NCI-H1930 (cell line): ENCODE results near the gene THBS1.
A peak's percentile ranks its signal among the peaks of the same experiment; 100 is the strongest.

Experiments
- DNase-seq, 2 experiments: peaks; one replicate each; lab custom pipeline; 2025; lab: John Stamatoyannopoulos, UW

THBS1 gene

DNA sequence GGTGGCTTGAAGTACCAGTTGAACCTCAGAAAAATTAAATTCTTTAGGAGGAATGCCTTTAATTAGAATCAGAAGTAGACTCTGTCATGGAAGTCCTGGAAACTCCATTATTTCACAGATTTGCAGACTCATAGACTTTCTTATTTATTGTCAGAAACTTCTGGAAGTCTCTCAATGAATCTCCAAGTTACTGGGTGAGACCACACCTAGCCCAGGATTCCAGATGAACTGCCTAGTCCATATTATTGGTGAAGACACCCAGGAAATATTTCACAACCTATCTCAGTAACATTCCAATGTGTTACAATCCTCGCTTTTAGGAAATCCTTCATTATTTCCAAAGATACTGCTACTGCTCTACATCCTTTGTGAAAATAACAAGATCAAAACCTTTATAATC, 6.5 kb upstream of the THBS1 start:
- no peak for DNase-seq

DNA sequence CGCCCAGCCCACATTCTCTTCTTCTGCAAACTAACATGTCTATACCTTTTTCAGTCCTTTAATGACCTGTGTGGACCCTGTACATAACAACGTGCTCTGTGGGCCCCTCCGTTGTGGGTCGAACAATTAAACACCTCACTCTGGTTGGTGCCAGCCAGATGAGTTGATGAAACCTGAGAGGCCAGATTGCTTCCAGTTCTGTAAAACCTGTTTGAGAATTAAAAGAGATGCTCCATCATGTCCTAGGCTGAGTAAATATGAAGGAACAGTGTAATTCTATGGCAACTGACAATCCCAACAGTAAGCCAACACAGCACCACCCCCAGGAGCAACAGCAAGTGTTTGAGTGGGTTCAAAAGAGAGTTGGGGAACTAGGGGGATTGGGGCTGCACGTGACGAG, 5.7 kb upstream of the THBS1 start:
- DNase-seq = no peak

DNA sequence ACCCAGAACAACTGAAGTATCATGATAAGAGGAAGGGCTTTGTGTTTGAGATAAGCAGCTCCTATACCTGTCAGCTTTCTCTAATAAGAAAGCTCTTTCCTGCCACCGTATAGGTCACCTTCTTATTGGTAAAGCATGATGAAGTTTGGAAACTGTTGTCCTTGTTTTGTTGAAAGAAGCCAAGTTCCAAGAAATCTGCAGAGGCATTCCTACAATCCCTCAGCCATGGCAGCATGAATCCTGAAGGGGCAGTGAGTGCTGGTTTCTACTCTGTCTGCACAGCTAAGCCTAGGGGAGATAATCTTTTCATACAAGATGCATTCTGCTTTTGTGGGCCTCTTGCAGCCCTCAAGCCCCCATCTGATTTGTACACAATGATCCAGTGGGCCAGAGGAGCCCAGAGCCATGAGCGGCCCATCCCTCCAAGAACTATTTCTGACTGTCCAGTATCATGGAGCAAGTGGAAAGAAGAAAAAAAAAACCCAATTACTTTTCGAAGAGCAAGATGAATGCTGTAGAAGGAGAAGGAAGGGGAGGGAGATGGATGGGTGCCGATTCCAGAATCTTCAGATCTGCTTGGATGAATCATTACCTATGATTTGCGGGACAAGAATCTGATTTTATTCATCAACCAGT, 1.9 kb upstream of the THBS1 start:
- DNase-seq = no peak

DNA sequence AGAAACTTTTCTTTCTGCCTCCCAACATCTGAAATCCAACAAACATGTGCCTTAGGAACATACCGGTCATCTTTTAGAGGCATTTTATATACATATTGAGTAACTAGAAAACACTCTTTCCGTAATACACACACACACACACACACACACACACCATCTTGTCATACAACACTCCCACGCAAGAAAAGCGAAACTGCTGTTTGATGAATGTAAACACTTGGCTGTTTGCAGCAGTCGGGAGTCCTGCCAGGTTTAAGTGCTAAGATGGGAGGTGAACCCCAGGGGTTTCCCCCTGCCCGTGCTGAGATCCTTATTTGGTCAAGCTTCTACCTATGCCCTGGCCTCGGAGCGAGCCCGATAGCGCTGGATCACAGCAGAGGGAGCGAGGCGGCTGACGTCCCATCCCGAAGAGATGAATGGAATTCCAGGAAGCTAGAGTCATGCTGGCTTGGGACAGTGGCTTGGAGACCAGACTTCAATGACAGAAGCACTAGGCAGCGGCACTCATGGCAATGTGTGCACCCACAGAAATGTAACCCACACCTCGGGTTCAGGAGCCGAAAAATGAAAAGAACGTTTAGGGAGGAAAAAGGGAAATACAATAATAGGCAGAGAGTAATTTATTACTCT, 1.3 kb upstream of the THBS1 start:
- no peak for DNase-seq

DNA sequence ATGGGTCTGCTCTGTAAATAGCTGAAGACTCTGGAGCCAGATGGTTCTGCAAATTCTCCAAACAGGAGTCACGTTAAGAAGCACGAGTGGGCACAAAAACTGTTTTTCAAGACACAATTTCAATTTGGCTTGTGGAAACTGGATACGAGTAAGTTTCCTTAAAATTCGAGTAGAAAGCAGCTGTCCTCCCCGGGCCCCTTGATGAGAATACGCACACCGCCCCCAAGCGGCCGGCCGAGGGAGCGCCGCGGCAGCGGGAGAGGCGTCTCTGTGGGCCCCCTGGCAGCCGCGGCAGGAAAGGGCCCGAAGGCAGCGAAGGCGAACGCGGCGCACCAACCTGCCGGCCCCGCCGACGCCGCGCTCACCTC, 778 bp upstream of the THBS1 start:
- peak; percentile 26 to 65 for DNase-seq

DNA sequence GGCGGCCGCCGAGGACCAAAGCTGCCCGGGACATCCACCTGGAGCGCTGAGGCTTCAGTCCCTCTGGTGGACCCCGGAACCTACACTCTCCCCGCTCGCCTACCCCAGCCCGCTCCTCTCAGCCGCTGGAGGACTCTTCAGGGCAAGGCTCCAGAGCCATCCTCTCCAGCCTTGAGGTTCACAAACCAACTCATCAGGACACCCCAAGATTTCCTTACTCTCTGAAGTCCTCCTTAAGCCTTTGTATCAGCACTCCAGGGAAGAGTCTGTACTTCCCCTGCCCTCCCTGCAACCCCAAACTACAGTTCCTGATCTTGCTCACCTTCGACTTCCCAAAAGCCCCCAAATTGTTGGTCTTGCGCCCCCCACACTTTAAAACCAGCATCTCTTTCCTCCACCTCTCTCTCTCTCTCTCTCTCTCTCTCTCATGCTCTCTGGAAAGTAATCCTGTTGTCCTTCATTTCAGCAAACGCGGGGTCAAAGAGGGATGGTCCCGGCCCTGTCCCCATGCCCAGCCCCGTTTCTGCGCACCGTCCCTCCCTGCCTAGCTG, 438 bp downstream of the THBS1 start:
- DNase-seq = no peak

DNA sequence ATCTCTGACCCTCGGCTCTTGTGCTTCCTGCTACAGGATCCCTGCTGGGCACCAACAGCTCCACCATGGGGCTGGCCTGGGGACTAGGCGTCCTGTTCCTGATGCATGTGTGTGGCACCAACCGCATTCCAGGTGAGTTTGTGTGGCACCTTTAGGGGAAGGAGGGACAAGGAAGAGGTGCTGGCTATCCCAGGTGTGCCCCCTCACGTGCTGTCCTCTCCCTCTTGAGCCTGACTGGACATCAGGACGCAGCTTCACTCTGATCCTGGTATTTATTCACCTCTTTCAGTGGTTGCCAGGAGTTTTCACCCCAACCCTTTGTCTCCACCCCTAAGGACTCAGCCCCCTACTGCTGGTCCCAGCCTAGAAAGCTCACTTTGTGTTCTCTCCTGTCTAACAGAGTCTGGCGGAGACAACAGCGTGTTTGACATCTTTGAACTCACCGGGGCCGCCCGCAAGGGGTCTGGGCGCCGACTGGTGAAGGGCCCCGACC, 960 bp downstream of the THBS1 start:
- no peak for DNase-seq

DNA sequence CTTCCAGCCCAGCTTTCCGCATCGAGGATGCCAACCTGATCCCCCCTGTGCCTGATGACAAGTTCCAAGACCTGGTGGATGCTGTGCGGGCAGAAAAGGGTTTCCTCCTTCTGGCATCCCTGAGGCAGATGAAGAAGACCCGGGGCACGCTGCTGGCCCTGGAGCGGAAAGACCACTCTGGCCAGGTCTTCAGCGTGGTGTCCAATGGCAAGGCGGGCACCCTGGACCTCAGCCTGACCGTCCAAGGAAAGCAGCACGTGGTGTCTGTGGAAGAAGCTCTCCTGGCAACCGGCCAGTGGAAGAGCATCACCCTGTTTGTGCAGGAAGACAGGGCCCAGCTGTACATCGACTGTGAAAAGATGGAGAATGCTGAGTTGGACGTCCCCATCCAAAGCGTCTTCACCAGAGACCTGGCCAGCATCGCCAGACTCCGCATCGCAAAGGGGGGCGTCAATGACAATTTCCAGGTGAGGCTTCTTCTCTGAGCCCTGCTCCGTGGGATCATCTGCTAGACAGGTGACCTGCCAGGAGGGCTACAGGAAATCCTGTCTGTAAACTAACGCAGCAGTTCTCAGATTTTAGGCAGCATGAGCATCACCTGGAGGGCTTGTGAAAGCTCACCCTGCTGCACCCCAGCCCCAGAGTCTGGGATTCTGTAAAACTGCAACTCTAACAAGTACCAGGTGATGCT, 1.6 kb downstream of the THBS1 start:
- no peak for DNase-seq

DNA sequence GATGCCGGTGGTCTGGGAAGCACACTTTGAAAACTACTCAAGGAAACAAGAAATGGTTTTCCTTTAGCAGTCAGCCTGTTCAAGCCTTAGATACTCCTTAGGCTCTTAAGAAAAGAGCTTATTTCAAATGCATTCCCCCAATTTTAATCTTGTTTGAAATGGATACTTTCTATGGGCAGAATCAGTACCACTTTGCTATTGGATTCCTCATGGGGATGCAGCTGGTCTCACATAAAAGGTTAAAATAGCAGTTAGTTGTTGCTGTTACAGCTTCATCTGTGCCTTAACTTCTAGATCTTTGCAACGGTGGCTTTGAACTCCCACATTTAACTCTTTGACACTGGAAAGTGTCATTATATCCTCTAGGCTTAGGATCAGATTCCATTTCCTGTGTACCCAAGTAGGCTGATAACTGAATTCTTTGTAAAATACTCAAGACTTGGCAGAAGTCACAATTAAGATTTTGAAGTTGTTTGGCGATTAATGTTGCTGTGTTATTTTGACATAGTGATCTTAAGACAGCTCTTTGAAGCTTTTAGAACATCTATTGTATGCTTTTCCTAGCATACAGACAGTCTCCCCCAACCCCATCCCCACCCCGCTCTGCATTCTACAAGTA, 2.2 kb downstream of the THBS1 start:
- no peak for DNase-seq

DNA sequence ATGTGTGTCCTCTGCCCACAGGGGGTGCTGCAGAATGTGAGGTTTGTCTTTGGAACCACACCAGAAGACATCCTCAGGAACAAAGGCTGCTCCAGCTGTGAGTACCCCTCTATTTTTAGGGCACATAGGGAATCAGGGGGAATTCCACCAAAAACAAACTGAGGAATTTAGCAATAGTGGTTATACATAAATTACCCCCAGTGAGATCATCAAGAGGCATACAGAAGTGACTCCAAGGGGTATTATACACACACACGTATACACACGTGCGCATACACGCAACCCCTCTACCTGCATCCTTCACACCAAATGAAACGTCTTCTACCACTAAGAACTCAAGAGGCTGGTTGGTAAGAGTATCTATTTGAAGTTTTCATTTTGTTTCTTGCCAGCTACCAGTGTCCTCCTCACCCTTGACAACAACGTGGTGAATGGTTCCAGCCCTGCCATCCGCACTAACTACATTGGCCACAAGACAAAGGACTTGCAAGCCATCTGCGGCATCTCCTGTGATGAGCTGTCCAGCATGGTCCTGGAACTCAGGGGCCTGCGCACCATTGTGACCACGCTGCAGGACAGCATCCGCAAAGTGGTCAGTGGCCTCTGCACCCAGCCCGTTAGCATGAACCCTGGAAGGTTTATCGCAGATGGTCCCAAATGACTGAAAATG, 2.9 kb downstream of the THBS1 start:
- DNase-seq = no peak

DNA sequence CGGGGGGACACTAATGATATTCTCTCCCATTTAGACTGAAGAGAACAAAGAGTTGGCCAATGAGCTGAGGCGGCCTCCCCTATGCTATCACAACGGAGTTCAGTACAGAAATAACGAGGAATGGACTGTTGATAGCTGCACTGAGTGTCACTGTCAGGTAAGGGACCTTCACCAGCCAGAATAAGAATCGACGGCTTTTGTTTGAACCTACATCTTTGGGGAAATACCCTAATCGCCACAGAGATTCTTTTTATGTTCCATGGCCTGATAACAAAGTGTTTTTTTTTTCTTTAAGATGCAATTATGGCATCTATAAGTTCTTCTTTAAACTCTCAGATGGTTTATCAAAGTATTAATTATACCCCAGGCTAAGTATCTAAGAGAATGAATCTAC, 3.4 kb downstream of the THBS1 start:
- DNase-seq = no peak

DNA sequence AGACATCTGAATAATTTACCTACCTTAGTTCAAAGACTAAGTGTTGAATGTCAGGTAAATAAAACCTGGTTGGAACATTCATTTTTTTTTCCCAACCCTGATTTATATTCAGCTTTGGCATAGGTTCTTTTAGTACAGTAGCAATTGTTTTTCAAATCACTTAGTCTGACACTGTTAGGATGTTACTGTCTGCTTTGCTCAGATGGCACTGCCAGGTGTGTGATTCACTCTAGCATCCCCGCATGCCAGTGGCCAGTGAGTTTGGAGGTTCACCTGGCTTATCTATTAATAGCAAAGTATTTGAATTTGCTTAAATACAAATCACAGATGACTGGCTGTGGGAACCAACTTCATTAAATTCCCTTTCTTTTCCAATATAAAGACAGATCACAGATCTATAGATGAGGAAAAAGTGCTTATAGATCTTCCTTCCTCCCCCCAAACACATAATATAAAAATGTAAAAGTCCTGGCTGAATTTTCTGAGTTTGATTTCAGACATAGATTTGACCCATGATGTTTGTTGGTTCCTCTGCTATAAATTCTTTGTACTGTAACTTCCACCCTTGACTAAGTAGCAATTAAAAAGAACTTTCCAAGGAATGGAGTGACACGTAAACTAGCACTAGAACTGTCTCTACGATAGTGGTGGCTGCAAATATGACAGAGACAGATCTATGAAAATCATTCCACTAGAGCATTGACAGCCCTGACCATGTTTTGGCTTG, 3.9 kb downstream of the THBS1 start:
- DNase-seq = no peak

DNA sequence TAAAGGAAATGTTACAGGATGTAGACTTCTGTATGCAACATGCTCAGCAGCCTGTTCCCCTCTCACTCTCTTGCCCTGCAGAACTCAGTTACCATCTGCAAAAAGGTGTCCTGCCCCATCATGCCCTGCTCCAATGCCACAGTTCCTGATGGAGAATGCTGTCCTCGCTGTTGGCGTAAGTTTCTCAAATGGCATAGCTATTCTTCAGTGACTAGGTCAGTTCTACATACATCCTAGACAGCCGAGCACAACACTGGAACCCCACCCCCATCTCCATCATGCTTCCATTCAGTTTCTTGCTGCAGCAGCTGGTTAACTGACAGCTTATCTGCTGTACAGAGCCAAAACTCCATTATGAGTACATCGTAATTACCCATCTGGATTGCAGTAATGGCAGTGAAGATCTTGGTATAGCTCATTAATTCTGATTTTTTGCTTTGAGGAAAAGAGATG, 4.5 kb downstream of the THBS1 start:
- no peak for DNase-seq

DNA sequence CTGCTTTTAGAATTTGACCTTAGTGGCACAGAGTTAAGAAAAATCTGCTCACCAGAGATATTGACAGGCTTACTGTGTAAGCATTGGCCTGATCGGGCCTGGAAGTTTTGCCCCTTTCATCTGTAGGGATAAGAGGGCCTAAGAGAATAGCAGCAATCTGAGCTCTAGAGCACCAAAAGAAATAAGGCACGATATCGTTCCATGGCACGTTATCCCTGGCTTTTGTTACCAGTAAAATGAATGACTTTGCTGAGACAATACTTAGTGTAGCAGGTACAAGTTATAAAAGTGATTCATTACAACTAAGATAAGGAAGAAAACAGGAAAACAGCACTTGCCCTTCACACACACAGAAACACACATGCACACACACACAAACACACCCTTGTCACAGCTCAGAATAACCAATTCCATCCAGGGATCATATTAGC, 5.0 kb downstream of the THBS1 start:
- no peak for DNase-seq

DNA sequence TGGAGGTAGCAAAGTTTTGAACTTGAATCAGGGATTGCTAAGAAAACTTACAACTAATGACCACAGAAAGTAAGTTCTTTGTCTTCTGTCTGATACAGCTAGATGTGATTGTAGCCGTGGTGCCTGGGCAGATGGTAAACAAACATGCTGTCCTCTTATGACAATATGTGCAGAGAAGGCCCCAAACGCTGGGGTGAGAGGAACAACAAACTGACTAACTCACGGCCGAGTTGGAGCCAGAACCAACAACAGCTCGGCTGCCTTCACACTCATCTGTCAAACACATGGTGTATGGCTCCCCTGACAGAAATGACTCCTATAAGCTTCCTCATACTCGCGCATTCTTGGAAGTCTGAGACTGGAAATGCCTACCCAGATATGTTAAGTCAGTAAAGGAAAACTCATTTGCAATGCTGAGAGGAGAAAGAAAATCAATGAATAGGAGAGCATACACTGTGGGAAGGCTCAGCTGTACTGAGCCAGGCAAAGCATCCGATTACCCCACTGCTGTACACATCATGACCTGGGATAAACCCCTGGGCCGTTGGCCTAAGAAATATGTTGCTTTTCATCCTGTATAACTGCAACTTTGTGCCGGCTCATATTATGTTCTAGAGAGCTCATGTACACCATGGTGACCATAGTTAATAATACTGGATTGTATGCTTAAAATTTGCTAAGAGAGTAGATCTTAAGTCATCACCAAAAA, 5.7 kb downstream of the THBS1 start:
- no peak for DNase-seq

DNA sequence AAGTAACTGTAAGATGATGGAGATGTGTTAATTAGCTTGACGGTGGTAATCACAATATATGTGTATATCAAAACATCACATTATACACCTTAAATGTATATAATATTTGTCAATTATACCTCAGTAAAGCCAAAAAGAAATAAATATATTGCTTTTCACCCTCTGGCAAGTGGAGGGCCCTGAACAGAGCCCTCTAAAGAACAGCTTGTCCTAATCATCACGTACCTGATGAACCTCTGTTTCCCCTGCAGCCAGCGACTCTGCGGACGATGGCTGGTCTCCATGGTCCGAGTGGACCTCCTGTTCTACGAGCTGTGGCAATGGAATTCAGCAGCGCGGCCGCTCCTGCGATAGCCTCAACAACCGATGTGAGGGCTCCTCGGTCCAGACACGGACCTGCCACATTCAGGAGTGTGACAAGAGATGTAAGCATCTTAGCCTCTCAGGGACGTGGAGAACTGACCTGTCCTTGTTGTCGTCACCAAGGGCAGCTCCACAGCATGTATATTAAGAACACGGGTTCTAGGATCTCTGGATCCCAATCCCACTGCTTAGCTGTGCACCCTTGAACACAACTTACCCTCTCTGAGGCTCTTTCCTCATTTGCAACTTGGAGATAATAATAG, 6.3 kb downstream of the THBS1 start:
- DNase-seq = no peak

DNA sequence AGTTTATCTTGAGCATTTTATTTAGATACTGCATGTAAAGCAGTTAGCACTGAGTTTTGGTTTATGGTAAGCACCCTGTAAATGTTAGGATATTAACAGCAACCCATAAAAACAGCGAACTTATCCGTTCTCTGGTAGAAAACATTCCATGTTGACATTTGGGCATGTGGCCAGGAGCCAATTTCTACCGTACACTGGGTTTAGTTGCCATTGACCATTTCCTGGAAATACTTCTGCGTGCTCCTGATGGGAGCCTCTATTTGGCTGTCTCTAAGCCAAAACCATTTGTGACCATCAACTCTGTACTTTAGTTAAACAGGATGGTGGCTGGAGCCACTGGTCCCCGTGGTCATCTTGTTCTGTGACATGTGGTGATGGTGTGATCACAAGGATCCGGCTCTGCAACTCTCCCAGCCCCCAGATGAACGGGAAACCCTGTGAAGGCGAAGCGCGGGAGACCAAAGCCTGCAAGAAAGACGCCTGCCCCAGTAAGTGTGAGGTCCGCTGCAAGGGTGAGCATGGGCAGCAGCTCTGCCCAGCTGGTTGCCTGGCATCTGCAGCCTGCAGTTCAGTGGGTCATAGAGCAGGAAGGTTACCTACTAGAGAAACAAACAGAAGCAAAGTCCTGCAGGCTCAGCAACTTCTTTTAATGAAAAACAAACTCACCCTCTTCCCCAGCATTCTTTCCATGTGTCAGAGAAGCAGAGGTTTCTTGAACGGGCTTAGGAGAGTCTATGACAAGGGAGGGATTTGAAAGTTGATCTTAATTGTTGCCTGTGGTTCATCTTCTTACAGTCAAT, 7.1 kb downstream of the THBS1 start:
- DNase-seq = no peak

DNA sequence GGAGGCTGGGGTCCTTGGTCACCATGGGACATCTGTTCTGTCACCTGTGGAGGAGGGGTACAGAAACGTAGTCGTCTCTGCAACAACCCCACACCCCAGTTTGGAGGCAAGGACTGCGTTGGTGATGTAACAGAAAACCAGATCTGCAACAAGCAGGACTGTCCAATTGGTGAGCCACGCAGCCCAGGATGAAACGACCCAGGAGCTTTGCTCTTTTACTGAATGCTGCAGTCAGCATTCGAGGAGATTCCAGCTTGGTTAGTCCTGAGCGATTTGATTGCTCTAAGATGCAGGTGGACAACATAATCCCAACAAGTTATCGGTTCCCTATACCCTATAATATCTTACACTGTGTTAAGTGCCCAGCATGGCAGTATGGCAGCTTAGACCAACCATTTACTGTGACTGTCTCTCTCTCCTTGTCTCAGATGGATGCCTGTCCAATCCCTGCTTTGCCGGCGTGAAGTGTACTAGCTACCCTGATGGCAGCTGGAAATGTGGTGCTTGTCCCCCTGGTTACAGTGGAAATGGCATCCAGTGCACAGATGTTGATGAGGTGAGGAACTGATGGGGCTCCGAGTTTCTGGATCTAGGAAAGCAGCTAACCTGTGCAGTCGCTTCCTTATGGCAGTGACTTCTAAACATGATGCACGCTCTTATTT, 7.8 kb downstream of the THBS1 start:
- no peak for DNase-seq
